Stimulated activated CD8-positive, alpha-beta memory T cell treated with anti-CD3 and anti-CD28 coated beads, Interleukin-2, amount 100 ng/mL, for 1 hour (primary cell): ENCODE data around the gene UNC5A.
"Not testable (repeated sequence)": the region's sequence is repeated elsewhere in the genome, so short reads cannot be mapped to it uniquely, and the experiment has no call there.

Experiments used
- DNase-seq, 2 donors: peaks; one replicate each; pipeline ENCODE4 v3.0.0-alpha.2; 2020; ENCODE audit warnings: low read depth in 2 of 2

The UNC5A gene

GRCh38 chr5:176863765-176864098, 53.4 kb downstream of the UNC5A start:
- no peak for DNase-seq

DNA sequence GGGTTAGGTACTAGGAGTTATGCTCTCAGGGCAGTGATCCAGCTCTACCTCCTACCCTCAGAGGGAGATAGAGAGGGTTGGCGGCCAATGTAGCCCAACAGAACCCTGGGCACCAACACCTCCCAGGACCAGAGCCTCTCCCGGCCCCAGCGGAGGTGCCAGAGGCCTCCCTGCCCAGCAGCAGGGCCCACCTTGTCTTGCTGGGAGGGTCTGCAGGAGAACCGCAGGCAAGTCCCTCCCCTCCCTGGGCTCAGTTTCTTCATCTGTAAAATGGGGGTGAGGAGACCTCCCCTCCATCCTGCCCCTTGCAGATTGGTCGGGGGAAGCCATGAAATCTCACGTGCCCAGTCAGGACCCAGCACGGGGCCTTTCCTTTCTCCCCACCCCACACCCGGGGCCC, 54.4 kb downstream of the UNC5A start:
- DNase-seq, result no peak

DNA sequence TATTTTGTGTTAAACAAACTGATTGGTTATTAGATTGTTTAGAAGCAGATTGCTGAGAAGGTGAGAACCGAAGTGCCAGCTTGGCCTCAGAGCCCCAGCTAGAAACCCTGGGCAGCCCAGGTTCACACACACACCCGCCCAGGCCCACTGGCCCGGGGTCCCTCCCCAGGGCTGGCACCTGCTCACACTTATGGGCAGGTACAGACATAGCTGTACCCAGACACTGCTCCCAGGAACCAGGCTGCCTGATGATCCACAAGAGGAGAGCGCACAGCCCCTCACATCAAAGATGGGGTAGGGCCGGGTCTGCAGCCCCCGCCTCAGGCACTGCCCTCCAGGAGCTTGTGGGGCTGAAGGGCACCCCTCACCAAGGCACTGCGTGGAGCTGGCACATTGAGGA, 55.6 kb downstream of the UNC5A start:
- DNase-seq, result no peak

- no peak for DNase-seq
Measured at GRCh38 chr5:176866707-176867310, 56.5 kb downstream of the UNC5A start.

- DNase-seq, result no peak
Measured at GRCh38 chr5:176868126-176868525, 57.8 kb downstream of the UNC5A start.

GRCh38 chr5:176868731-176869130, 58.4 kb downstream of the UNC5A start:
- no peak for DNase-seq

DNA sequence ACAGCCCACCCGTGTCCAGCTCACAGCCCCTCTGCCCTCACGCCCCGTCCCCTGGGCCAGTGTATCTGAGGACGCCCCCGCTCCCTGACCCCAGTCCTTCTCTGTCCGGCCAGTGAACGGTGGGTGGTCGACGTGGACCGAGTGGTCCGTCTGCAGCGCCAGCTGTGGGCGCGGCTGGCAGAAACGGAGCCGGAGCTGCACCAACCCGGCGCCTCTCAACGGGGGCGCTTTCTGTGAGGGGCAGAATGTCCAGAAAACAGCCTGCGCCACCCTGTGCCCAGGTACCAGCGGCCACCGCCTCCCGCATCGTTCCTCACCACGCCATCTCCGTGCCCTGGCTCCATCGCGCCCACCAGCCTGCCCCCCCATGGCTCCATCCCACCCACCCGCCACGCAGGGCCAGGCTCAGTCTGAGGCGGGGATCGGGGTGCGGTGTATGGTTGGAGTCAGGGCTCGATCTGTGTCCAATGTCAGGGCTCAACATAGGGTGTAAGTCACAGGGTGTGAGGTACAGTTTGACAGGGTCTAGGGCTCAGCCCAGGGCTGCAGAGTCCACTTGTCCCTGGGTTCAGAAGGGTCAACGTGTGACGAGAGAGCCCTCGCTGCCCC, 59.2 kb downstream of the UNC5A start:
- DNase-seq, result no peak

DNA sequence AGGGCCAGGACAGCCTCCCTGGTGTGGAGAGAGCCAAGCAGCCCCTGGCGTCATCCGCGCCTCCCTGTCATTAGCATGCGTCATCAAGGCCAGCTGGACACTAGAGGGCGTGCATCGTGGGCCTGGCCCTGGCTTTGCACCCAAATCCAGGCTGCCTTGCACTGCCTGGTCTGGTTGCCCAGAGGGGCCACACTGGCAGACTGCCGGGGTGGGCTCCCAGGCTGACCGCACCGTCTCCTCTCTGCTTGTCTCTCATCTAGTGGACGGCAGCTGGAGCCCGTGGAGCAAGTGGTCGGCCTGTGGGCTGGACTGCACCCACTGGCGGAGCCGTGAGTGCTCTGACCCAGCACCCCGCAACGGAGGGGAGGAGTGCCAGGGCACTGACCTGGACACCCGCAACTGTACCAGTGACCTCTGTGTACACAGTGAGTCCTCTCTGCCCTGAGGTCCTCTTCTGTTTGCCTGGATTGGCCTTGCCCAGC, 59.8 kb downstream of the UNC5A start:
- no peak for DNase-seq

- not testable (repeated sequence) for DNase-seq
Measured at GRCh38 chr5:176870644-176871043, 60.3 kb downstream of the UNC5A start.

DNA sequence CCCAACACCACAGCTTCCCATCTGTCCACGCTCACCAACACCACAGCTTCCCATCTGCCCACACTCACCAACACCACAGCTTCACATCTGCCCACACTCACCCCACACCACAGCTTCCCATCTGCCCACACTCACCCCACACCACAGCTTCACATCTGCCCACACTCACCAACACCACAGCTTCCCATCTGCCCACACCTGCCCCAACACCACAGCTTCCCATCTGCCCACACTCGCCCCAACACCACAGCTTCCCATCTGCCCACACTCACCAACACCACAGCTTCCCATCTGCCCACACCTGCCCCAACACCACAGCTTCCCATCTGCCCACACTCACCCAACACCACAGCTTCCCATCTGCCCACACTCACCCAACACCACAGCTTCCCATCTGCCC, 62.2 kb downstream of the UNC5A start:
- not testable (repeated sequence) for DNase-seq

GRCh38 chr5:176873011-176873410, 62.7 kb downstream of the UNC5A start:
- not testable (repeated sequence) for DNase-seq

DNA sequence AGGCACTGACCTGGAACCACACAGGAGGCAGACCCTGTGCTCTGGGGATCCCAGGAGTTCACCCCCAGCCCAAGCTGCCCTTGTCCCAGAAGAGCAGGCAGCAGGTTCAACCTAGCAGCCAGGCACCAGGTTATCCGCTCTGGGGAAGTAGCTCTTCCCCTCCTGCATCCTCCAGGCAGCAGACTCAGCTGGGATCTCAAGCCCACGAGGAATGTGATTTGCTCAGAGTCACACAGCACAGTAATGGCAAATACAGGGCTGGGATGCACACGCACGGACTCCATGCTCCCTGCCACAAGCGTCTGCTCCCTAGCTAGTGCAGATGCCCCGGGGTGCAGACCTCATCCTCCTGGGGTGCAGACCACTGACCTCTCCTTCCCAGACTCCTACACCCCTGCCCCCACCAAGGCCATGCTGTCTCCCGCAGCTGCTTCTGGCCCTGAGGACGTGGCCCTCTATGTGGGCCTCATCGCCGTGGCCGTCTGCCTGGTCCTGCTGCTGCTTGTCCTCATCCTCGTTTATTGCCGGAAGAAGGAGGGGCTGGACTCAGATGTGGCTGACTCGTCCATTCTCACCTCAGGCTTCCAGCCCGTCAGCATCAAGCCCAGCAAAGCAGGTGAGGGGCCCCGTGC, 63.3 kb downstream of the UNC5A start:
- no peak for DNase-seq

GRCh38 chr5:176874198-176874780, 63.9 kb downstream of the UNC5A start:
- DNase-seq, result no peak

- no peak for DNase-seq
Measured at GRCh38 chr5:176875014-176875550, 64.7 kb downstream of the UNC5A start.

DNA sequence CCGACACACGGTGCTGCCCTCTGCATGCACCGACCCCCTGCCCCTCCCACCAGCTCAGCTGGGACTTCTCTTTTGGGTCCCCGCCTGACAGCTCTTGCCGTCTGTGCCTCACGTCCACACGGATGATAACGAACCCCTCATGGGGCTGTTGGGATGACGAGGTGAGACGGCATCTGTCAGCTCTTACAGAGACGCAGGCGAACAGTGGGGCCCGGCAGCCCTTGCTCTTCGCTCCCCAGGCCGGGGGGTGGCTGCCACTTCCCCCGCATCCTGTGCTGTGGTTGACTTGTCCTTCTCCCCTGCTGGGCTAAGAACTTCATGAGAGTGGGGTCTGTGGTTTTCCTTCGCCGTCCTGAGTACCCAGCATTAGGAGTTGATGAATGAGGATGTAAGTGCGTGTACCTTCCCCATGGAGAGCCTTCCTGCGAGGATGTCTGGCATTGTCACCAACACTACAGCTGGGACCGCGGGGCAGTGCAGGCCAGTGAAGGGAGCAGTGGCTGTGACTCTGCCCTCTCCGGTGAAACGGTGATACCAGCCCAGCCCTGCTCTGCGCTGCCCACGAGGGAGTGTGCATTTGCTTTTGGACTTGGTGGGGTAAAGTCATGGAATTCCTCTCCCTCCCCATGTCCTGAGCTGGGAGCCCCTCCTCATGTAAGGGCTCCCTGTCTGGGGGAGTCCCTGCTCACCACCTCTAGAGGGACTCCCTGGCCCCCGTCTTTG, 65.6 kb downstream of the UNC5A start:
- no peak for DNase-seq

GRCh38 chr5:176876506-176877431, 66.4 kb downstream of the UNC5A start:
- no peak for DNase-seq

DNA sequence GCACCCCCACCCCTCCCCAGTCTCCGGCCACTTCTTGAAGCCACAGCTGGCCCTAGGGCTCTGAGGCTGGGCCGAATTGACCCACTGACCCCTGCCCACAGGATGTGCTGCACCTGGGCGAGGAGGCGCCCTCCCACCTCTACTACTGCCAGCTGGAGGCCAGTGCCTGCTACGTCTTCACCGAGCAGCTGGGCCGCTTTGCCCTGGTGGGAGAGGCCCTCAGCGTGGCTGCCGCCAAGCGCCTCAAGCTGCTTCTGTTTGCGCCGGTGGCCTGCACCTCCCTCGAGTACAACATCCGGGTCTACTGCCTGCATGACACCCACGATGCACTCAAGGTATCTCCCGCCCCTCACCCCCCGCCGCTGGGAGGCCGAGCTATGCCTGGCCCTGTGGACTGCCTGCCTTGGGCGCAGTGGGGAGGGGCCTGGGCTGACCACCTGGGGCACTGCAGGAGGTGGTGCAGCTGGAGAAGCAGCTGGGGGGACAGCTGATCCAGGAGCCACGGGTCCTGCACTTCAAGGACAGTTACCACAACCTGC, 67.5 kb downstream of the UNC5A start:
- no peak for DNase-seq

GRCh38 chr5:176878463-176878862, 68.1 kb downstream of the UNC5A start:
- DNase-seq, result no peak

DNA sequence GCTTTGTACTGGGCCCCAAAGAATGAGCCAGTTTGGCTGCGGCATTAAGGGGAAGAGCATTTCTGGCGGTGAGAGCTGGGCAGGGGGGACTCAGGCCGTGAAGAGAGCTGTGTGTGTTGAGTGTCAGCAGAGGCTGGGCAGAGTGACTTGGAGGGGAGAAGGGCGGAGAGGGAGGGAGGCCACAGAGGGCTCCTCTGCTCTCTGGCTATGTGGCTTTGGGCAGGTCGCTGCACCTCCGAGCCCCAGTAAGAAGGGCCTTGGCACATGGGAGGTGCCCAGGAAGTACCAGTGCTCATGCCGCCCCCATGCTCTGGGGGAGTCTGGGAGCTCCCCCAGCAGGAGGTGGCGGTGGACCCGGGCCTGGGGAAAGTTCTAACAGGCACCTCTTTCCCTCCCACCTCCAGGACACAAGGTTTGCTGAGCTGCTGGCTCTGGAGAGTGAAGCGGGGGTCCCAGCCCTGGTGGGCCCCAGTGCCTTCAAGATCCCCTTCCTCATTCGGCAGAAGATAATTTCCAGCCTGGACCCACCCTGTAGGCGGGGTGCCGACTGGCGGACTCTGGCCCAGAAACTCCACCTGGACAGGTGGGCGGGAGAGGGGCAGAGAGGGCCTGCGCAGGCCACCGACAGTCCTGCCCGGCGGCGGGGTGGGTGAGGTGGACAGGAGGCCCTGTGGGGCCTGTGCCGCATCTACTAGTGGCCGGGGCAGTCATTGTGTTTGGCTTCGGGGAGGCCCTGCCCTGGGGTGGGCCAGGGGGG, 68.7 kb downstream of the UNC5A start:
- no peak for DNase-seq
